Loucy (cell line): ENCODE measurements around the gene IFI35.
"Not testable (repeated sequence)": the region's sequence is repeated elsewhere in the genome, so short reads cannot be mapped to it uniquely, and the experiment has no call there.

ENCODE experiments used
- EZH2phosphoT487 ChIP-seq: fragments of 200-600 bp; IDR thresholded peaks from 2 replicates; pipeline ENCODE4 v1.6.1; 2018; ENCODE audit warnings: antibody characterized with exemption, mild to moderate bottlenecking, moderate library complexity, borderline replicate concordance
- TF ChIP-seq, protein P1 (sequence below): fragments of 200-600 bp; sonication (generic); conservative IDR thresholded peaks from 2 replicates; pipeline ENCODE4 v1.5.1; 2014; ENCODE audit warnings: mild to moderate bottlenecking, antibody characterized with exemption, low read length

DNA sequence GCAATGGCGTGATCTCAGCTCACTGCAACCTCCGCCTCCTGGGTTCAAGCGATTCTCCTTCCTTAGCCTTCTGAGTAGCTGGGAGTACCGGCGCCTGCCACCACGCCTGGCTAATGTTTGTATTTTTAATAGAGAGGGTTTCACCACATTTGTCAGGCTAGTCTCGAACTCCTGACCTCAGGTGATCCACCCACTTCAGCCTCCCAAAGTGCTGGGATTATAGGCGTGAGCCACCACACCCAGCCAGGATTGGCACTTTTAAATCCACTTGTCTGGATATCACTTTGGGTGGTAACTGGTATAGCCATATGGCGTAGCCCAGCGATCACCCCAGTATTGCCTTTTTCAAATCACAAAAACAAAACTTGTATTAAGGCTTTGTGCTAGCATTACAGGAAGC is 12.7 kb upstream of the IFI35 start:
- TF ChIP-seq, protein P1, sequence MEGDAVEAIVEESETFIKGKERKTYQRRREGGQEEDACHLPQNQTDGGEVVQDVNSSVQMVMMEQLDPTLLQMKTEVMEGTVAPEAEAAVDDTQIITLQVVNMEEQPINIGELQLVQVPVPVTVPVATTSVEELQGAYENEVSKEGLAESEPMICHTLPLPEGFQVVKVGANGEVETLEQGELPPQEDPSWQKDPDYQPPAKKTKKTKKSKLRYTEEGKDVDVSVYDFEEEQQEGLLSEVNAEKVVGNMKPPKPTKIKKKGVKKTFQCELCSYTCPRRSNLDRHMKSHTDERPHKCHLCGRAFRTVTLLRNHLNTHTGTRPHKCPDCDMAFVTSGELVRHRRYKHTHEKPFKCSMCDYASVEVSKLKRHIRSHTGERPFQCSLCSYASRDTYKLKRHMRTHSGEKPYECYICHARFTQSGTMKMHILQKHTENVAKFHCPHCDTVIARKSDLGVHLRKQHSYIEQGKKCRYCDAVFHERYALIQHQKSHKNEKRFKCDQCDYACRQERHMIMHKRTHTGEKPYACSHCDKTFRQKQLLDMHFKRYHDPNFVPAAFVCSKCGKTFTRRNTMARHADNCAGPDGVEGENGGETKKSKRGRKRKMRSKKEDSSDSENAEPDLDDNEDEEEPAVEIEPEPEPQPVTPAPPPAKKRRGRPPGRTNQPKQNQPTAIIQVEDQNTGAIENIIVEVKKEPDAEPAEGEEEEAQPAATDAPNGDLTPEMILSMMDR = not testable (repeated sequence)
- not testable (repeated sequence) for TF ChIP-seq EZH2phosphoT487
